ENCODE results near the gene SETD7. TPM values are rescaled to one million over a fixed set of nuclear protein-coding genes. Genes with fewer than 3 reads are reported as not detected.

Gene SETD7
- 2.7 TPM for polyA plus RNA-seq (2013, experiment 1 of 2)
- 3.4 TPM for polyA plus RNA-seq (2013, experiment 2 of 2)

DNA sequence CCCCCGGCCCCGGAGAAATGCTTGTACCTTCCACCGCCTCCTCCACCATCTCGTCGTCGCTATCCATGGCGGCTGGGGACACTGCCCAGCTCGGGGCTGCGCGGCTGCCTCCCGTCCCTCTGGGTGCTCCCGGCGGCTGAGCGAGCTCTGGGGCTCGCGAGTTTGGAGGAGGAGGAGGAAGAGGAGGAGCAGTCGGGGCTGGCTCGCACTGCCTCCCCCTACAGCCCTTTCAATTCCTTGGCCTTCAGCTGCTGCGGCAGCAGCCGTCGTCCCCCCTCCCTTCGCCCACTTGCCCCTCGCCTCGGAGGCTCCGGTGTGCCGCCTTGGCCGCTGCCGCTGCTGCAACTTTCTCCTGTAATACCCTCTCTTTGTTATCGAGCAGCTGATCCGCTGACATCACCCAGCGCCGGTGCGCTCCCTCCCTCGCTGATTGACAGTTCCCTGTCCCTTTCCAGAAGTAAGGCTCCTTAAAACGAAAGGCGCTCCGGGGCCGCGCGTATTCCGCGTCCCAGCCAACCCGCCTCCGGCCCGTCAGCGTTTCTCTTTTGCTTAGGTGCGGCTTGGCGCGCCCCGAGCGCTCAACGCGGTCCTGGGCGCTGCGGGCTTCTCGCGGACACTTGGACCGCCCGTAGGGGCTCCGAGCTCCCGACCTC, at the start of gene SETD7:
TSS of gene SETD7 (minus strand) at position 149 of the 653 bp plus-strand sequence. CDS start at position 67, 82 bp downstream.
- peak within 1 kb of the TSS; percentile 76 for H3K9ac ChIP-seq (ENCODE audit: low read depth, low read length)
- no peaks in the 10 kb centered on the region for H3K36me3 ChIP-seq (ENCODE audit: insufficient read depth, low read length)
- peaks cover 78% of the 10 kb centered on the region for H3K27me3 ChIP-seq (ENCODE audit: insufficient read depth, low read length)
- no peak within 1 kb of the TSS for H3K27ac ChIP-seq (ENCODE audit: low read depth, low read length)
- H3K4me3 ChIP-seq (ENCODE audit: low read length) = peak within 1 kb of the TSS; percentile 69
- H3K9me3 ChIP-seq (ENCODE audit: insufficient read depth, low read depth, low read length) = no peaks in the 10 kb centered on the region
- peaks cover 39% of the 10 kb centered on the region for H3K4me1 ChIP-seq (ENCODE audit: insufficient read depth, low read length)
- under 1% methylated on average over 61 of the region's 61 CpGs for WGBS

DNA sequence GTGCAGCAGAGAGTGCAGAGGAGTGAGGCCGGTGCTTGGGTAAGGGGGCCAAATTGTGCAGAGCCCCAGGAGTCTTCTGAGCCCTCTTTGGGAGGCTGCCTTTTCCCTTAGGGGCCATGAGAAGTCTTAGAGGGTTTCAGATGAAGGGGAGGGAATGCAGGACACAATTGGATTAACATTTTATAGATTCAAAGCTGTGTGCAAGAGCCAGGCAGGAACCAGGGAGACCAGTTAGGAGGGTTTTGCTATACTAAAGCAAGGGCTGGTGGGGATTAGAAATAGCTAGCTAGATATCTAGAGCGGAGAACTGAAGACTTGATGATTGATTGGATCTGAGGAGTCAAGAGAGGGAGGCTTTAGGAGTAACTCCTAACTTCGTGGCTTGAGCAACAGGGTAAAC, 49.5 kb upstream of the SETD7 start:
- no peaks in the 10 kb centered on the region for H3K36me3 ChIP-seq (ENCODE audit: insufficient read depth, low read length)
- H3K27me3 ChIP-seq (ENCODE audit: insufficient read depth, low read length) = 0 out of 2 replicates have a peak, but pooled peaks cover 6% of the 10 kb centered on the region
- H3K9ac ChIP-seq (ENCODE audit: low read depth, low read length) = no peak overlapping the region
- H3K4me1 ChIP-seq (ENCODE audit: insufficient read depth, low read length) = no peaks in the 10 kb centered on the region
- 93% methylated on average over 3 of the region's 3 CpGs for WGBS
- H3K27ac ChIP-seq (ENCODE audit: low read depth, low read length) = no peak overlapping the region
- H3K4me3 ChIP-seq (ENCODE audit: low read length) = no peak overlapping the region
- no peaks in the 10 kb centered on the region for H3K9me3 ChIP-seq (ENCODE audit: insufficient read depth, low read depth, low read length)

DNA sequence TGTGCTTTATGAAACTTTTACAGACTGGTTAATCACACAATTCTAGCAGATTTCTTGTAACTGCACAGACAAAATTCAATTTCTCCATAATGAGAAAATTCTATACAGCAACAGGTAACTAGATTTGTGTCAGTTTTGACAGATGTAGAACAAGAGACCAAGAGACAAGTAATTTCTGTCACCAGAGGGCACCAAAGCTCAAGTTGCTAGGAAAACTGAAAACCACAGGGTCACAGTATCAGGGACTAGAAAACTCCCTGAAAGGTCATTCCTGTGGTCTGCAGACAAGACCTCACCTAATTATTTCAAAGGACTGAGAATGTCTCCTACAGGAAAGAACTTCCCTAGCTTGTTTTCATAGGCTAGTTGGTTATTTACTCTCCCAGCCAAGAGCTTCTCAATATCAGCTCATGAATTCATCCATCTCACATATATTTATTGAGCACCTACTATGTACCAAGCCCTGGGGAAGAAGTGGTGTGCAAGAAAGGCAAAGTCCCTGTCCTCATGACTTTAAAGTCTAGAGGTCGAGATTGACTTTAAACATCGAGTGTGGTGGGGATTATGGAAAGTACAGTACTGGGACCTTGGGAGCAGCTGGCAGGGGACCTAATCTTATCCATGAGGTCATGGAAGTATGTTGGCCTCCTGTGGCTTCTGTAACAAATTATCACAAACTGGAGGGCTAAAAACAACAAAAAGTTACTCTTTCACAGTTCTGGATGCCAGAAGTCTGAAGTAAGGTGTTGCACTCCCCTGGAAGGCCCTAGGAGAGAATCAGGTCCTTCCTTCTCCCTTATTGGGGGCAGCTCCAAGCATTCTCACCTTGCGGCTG, 47.8 kb upstream of the SETD7 start:
- H3K4me1 ChIP-seq (ENCODE audit: insufficient read depth, low read length) = no peaks in the 10 kb centered on the region
- no peaks in the 10 kb centered on the region for H3K36me3 ChIP-seq (ENCODE audit: insufficient read depth, low read length)
- 0 out of 2 replicates have a peak, but pooled peaks cover 6% of the 10 kb centered on the region for H3K27me3 ChIP-seq (ENCODE audit: insufficient read depth, low read length)
- no peaks in the 10 kb centered on the region for H3K9me3 ChIP-seq (ENCODE audit: insufficient read depth, low read depth, low read length)
- H3K27ac ChIP-seq (ENCODE audit: low read depth, low read length) = no peak overlapping the region
- 73% methylated on average over 3 of the region's 3 CpGs for WGBS
- no peak overlapping the region for H3K9ac ChIP-seq (ENCODE audit: low read depth, low read length)
- H3K4me3 ChIP-seq (ENCODE audit: low read length) = no peak overlapping the region

DNA sequence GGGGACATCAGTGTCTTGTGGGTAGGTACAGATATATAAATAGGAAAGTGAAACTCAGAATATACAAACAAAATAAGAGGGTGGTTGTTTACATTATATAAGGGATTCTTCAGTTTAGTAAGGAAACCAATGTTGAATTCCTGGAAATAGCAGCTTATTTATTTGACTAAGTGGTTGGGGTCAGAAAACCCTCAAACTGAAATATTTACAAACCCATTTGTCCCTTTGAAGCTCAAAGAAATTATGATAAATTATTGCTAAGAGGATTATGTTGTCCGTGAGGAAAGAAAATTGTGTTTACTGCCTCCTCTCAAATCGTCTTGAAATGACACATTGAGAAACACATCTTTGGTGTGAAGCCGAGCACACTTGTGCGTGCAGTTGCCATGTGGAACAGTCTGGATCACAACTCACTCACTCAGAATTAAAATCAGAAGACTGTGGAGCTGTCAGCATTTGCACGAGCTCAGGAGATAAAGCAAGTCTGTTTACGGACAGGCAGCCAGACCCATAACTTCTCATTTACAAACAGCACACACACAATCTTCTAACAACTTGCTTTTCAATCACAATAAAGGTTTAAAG, 46.8 kb upstream of the SETD7 start:
- Histone ChIP-seq H3K9me3 (ENCODE audit: insufficient read depth, low read depth, low read length) (no peaks in the 10 kb centered on the region), H3K27me3 (ENCODE audit: insufficient read depth, low read length) (0 out of 2 replicates have a peak, but pooled peaks cover 6% of the 10 kb centered on the region), H3K27ac (ENCODE audit: low read depth, low read length) (no peak overlapping the region), H3K4me1 (ENCODE audit: insufficient read depth, low read length) (no peaks in the 10 kb centered on the region), H3K9ac (ENCODE audit: low read depth, low read length) (no peak overlapping the region), H3K36me3 (ENCODE audit: insufficient read depth, low read length) (no peaks in the 10 kb centered on the region), H3K4me3 (ENCODE audit: low read length) (no peak overlapping the region)
- 85% methylated on average over 6 of the region's 6 CpGs for WGBS

DNA sequence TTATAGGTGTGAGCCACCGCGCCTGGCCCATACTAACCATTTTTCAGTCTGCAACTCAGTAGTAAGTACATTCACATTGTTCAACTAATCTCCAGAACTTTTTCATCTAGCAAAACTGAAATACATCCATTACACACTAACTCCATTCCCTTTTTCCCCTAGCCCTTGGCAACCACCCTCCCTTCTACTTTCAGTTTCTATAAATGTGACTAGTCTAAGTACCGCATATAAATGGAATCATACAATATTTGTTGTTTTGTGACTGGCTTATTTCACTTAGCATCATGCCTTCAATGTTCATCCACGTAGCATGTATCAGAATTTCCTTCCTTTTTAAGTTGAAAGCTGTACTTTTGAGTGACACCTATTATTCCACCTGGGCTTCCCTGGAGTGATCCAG, 44.6 kb upstream of the SETD7 start:
- Histone ChIP-seq H3K4me1 (ENCODE audit: insufficient read depth, low read length) (peaks cover 3% of the 10 kb centered on the region; the same call in 1 of the 2 replicates), H3K9me3 (ENCODE audit: insufficient read depth, low read depth, low read length) (no peaks in the 10 kb centered on the region), H3K36me3 (ENCODE audit: insufficient read depth, low read length) (no peaks in the 10 kb centered on the region), H3K4me3 (ENCODE audit: low read length) (no peak overlapping the region), H3K27me3 (ENCODE audit: insufficient read depth, low read length) (0 out of 2 replicates have a peak, but pooled peaks cover 4% of the 10 kb centered on the region), H3K27ac (ENCODE audit: low read depth, low read length) (no peak overlapping the region), H3K9ac (ENCODE audit: low read depth, low read length) (no peak overlapping the region)
- WGBS = 93% methylated on average over 4 of the region's 4 CpGs

DNA sequence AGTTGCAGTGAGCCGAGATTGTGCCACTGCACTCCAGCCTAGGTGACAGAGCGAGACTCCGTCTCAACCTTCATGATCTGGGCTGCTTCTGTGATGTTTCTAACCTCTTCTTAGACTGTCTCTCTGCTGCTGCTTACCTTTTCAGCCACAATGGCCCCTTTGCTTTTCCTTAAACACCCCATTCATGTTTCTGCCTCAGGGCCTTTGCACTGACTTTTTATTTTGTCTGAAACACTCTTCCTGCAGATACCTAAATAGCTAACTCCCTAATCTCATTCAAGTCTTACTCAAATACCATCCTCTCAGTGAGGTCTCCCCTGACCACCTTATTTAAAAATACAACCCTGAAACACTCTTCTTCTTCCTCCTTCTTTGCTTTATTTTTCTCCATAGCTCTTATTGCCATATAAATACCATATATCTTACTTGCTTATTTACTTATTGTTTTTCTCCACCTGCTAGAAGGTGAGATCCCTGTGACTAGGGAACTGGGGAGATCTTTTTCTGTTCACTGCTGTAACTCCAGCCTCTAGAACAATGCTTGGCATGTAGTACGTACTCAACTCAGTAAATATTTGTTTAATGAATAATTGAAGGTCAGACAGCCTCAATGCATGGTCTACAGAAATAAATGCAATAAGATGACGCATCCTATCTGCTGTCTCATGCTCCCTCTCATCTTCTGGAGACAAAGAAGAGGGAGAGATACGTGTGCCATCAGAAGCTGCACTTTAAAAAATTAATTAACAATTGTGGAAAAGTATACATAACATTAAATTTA, 43.8 kb upstream of the SETD7 start:
- WGBS = 98% methylated on average over 5 of the region's 6 CpGs
- Histone ChIP-seq H3K36me3 (ENCODE audit: insufficient read depth, low read length) (no peaks in the 10 kb centered on the region), H3K27me3 (ENCODE audit: insufficient read depth, low read length) (0 out of 2 replicates have a peak, but pooled peaks cover 4% of the 10 kb centered on the region), H3K9me3 (ENCODE audit: insufficient read depth, low read depth, low read length) (no peaks in the 10 kb centered on the region), H3K27ac (ENCODE audit: low read depth, low read length) (no peak overlapping the region), H3K4me1 (ENCODE audit: insufficient read depth, low read length) (peaks cover 6% of the 10 kb centered on the region; the same call in 1 of the 2 replicates), H3K4me3 (ENCODE audit: low read length) (no peak overlapping the region), H3K9ac (ENCODE audit: low read depth, low read length) (no peak overlapping the region)

DNA sequence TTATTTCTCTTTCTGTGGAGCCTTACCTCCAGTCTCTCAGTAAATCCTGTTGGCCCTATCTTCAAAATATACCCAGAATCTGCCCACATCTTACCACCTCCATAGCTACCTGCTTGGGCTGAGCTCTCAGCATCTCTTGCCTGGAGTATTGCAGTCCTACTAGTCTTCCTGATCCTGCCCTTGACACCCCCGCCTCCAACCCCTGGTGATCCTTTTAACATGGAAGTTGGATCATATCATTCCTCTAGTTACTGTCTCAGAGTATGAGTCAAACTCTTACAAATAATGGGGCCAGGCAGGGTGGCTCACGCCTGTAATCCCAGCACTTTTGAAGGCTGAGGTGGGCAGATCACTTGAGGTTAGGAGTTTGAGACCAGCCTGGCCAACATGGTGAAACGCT, 43.1 kb upstream of the SETD7 start:
- Histone ChIP-seq H3K9me3 (ENCODE audit: insufficient read depth, low read depth, low read length) (no peaks in the 10 kb centered on the region), H3K36me3 (ENCODE audit: insufficient read depth, low read length) (no peaks in the 10 kb centered on the region), H3K27ac (ENCODE audit: low read depth, low read length) (no peak overlapping the region), H3K4me1 (ENCODE audit: insufficient read depth, low read length) (peaks cover 6% of the 10 kb centered on the region; the same call in 1 of the 2 replicates), H3K4me3 (ENCODE audit: low read length) (no peak overlapping the region), H3K9ac (ENCODE audit: low read depth, low read length) (no peak overlapping the region), H3K27me3 (ENCODE audit: insufficient read depth, low read length) (no peaks in the 10 kb centered on the region)
- 65% methylated on average over 2 of the region's 3 CpGs for WGBS

DNA sequence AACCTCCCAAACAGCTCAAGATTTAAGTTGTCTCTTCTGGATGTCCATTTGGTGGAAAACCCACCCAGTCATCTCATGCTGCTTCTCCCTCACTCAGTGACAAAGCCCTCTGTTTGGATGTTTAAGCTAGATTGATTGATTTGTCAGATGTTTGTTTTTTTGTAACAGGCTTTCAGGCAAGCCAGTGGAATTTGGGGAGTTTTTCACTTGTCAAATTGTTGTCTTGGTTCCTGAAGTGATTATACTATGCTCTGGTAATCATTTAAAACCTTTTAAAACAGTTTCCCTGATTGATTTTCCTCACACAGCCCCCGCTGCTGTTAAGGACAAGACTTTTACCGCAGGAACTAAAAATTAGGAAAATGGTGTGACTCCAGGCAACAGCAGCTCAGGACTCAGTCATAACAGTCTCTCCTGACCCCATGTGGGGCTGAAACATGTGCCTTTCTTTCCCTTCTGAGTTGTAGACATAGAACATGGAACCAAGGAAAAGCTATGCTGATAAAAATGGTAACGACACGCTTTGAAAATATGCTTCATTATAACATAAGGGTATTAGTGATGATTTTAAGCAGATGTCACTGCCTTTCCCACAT, 40.8 kb upstream of the SETD7 start:
- no peaks in the 10 kb centered on the region for H3K27me3 ChIP-seq (ENCODE audit: insufficient read depth, low read length)
- H3K9ac ChIP-seq (ENCODE audit: low read depth, low read length) = no peak overlapping the region
- H3K4me3 ChIP-seq (ENCODE audit: low read length) = no peak overlapping the region
- no peaks in the 10 kb centered on the region for H3K36me3 ChIP-seq (ENCODE audit: insufficient read depth, low read length)
- H3K27ac ChIP-seq (ENCODE audit: low read depth, low read length) = no peak overlapping the region
- peaks cover 6% of the 10 kb centered on the region; the same call in 1 of the 2 replicates for H3K4me1 ChIP-seq (ENCODE audit: insufficient read depth, low read length)
- 88% methylated on average over 2 of the region's 4 CpGs for WGBS
- H3K9me3 ChIP-seq (ENCODE audit: insufficient read depth, low read depth, low read length) = no peaks in the 10 kb centered on the region

DNA sequence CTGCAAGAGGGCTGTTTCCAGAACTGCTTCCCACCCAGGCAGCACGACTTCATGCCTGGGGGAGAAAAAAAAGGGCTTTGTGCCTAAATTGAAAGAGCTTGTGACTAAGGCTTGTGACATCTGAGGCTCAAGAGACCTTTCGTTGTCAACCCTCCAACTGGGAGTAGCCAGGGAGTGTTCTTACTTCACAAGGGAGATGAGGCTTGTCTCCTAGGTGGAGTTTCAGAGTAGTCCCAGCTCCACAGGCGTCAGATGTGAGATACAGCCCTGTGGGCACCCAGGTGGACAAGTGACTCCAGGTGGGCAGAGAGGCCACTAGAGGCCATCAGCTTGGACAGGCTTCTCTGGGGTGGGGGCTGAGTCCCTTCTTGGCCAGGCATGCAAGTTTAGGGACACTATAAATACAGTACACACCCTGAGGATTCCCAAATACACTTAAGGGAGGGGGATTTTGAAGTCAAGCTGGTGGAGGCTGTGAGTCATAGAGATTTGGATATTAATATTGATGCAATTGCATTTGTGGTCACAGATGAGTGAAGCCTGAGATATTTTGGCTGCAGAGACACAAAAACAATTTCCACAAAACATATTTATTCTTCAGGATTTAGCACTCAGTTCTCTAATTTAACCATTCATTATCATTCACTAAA, 40.1 kb upstream of the SETD7 start:
- H3K9me3 ChIP-seq (ENCODE audit: insufficient read depth, low read depth, low read length) = no peaks in the 10 kb centered on the region
- H3K4me3 ChIP-seq (ENCODE audit: low read length) = no peak overlapping the region
- no peak overlapping the region for H3K9ac ChIP-seq (ENCODE audit: low read depth, low read length)
- 49% methylated on average over 3 of the region's 3 CpGs for WGBS
- peaks cover 6% of the 10 kb centered on the region; the same call in 1 of the 2 replicates for H3K4me1 ChIP-seq (ENCODE audit: insufficient read depth, low read length)
- H3K27ac ChIP-seq (ENCODE audit: low read depth, low read length) = no peak overlapping the region
- H3K36me3 ChIP-seq (ENCODE audit: insufficient read depth, low read length) = no peaks in the 10 kb centered on the region
- H3K27me3 ChIP-seq (ENCODE audit: insufficient read depth, low read length) = no peaks in the 10 kb centered on the region

DNA sequence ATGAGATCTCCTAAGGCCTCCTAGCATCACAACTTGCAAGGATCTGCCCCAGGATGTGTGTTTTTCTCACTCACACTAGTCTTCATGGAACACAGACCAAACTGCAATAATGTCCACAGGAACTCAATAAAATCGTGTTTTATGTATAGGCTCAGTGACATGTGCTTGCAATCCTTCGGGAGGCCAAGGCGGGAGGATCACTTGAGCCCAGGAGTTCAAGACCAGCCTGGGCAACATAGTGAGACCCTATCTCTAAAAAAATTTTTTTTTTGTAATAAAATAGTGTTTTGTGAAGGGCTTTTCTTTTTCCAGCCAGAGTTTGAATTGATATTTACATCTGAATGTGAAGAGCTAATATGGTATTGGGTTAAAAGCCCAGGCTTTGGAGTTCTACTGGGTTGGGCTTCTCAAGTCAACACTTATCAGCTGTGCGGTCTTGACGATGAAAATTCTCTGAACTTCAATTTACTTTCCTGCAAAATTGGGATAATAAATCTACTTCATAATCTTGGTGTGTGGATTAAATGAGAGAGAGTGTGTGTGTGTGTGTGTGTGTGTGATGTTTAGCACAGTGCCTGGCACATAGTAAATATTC, 38.7 kb upstream of the SETD7 start:
- no peaks in the 10 kb centered on the region for H3K9me3 ChIP-seq (ENCODE audit: insufficient read depth, low read depth, low read length)
- H3K4me1 ChIP-seq (ENCODE audit: insufficient read depth, low read length) = peaks cover 6% of the 10 kb centered on the region; the same call in 1 of the 2 replicates
- H3K36me3 ChIP-seq (ENCODE audit: insufficient read depth, low read length) = no peaks in the 10 kb centered on the region
- H3K4me3 ChIP-seq (ENCODE audit: low read length) = no peak overlapping the region
- WGBS = 98% methylated on average over 4 of the region's 5 CpGs
- no peak overlapping the region for H3K27ac ChIP-seq (ENCODE audit: low read depth, low read length)
- H3K27me3 ChIP-seq (ENCODE audit: insufficient read depth, low read length) = no peaks in the 10 kb centered on the region
- H3K9ac ChIP-seq (ENCODE audit: low read depth, low read length) = no peak overlapping the region

Measured in HUES64 (cell line).